ENCODE measurements around the gene NWD2.

The NWD2 gene

DNA sequence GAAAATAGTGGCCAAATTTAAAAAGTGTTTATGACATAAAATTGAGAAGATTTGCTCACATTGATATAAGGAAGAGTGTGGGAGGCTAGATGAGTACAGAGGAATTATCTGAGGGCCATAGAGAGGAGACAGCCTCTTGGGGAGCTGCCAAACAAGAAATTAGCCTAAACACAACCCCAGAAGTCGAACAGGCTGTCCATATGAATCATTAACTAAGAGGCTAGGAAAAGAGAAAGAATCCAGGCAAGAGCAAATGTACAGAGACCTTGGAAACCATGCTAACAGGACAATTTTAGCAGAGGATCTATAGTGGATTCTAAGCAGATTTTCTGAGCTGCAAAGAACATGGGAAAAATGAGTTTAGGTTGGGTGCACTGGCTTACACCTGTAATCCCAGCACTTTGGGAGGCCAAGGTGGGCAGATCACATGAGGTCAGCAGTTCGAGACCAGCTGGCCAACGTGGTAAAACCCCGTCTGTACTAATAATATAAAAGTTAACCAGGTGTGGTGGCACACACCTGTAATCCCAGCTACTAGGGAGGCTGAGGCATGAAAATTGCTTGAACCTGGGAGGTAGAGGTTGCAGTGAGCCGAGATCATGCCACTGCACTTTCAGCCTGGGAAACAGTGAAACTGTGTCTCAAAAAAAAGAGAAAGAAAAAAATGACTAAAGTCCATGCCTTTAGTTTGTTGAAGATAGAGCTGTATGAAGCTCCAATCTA is 76.1 kb downstream of the NWD2 start:
- Histone ChIP-seq H3K4me3 (ENCODE audit: low read length) (no peak overlapping the region), H3K9me3 (ENCODE audit: control insufficient read depth, low read length) (no peaks in the 10 kb centered on the region), H3K9ac (ENCODE audit: low read length) (no peak overlapping the region), H3K4me1 (ENCODE audit: control insufficient read depth, insufficient read depth, low read length) (no peaks in the 10 kb centered on the region), H3K27me3 (ENCODE audit: control insufficient read depth, insufficient read depth, low read length) (no peaks in the 10 kb centered on the region), H3K36me3 (ENCODE audit: control insufficient read depth, insufficient read depth, low read length) (no peaks in the 10 kb centered on the region)

- H3K9me3 ChIP-seq (ENCODE audit: control insufficient read depth, low read length): no peaks in the 10 kb centered on the region
- H3K4me1 ChIP-seq (ENCODE audit: control insufficient read depth, insufficient read depth, low read length): no peaks in the 10 kb centered on the region
- H3K4me3 ChIP-seq (ENCODE audit: low read length): no peak overlapping the region
- no peaks in the 10 kb centered on the region for H3K27me3 ChIP-seq (ENCODE audit: control insufficient read depth, insufficient read depth, low read length)
- no peak overlapping the region for H3K9ac ChIP-seq (ENCODE audit: low read length)
- H3K36me3 ChIP-seq (ENCODE audit: control insufficient read depth, insufficient read depth, low read length): no peaks in the 10 kb centered on the region
These were observed 77.6 kb downstream of the NWD2 start for GRCh38 chr4:37322122-37322521.

DNA sequence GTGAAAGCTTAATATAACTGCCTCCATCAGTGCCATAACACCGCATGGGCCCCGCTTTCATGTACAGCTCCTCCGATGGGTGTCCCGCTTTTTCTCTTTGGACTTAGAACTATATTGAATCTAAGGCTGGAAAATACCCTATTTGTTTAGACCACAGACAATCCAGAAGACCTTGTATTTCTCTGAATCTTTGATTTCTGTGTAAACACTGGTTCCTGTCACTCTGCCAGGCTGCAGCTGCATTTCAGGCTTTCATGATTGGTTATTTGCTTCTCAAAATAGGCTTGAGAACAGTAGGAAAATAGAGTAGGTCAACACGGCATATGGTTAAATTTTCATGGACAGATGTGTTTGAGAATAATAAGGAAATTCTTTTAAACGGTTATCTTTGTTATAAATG is 80.0 kb downstream of the NWD2 start:
- H3K4me1 ChIP-seq (ENCODE audit: control insufficient read depth, insufficient read depth, low read length): no peaks in the 10 kb centered on the region
- no peaks in the 10 kb centered on the region for H3K36me3 ChIP-seq (ENCODE audit: control insufficient read depth, insufficient read depth, low read length)
- no peak overlapping the region for H3K4me3 ChIP-seq (ENCODE audit: low read length)
- no peaks in the 10 kb centered on the region for H3K27me3 ChIP-seq (ENCODE audit: control insufficient read depth, insufficient read depth, low read length)
- H3K9ac ChIP-seq (ENCODE audit: low read length): no peak overlapping the region
- no peaks in the 10 kb centered on the region for H3K9me3 ChIP-seq (ENCODE audit: control insufficient read depth, low read length)

- H3K9ac ChIP-seq (ENCODE audit: low read length): no peak overlapping the region
- no peaks in the 10 kb centered on the region for H3K9me3 ChIP-seq (ENCODE audit: control insufficient read depth, low read length)
- no peaks in the 10 kb centered on the region for H3K36me3 ChIP-seq (ENCODE audit: control insufficient read depth, insufficient read depth, low read length)
- H3K4me3 ChIP-seq (ENCODE audit: low read length): no peak overlapping the region
- H3K4me1 ChIP-seq (ENCODE audit: control insufficient read depth, insufficient read depth, low read length): no peaks in the 10 kb centered on the region
- no peaks in the 10 kb centered on the region for H3K27me3 ChIP-seq (ENCODE audit: control insufficient read depth, insufficient read depth, low read length)
These were observed 82.3 kb downstream of the NWD2 start for GRCh38 chr4:37326852-37327251.

GRCh38 chr4:37338972-37339371 is 94.4 kb downstream of the NWD2 start:
- no peaks in the 10 kb centered on the region for H3K9me3 ChIP-seq (ENCODE audit: control insufficient read depth, low read length)

GRCh38 chr4:37358748-37359147 is 114.2 kb downstream of the NWD2 start:
- H3K9me3 ChIP-seq (ENCODE audit: control insufficient read depth, low read length): no peaks in the 10 kb centered on the region
- H3K9ac ChIP-seq (ENCODE audit: low read length): no peak overlapping the region

More at GRCh38 chr4:37338972-37339371, 94.4 kb downstream of the NWD2 start:
- H3K36me3 ChIP-seq (ENCODE audit: control insufficient read depth, insufficient read depth, low read length): no peaks in the 10 kb centered on the region
- no peak overlapping the region for H3K4me3 ChIP-seq (ENCODE audit: low read length)
- H3K4me1 ChIP-seq (ENCODE audit: control insufficient read depth, insufficient read depth, low read length): no peaks in the 10 kb centered on the region
- H3K9ac ChIP-seq (ENCODE audit: low read length): no peak overlapping the region
- H3K27me3 ChIP-seq (ENCODE audit: control insufficient read depth, insufficient read depth, low read length): no peaks in the 10 kb centered on the region

DNA sequence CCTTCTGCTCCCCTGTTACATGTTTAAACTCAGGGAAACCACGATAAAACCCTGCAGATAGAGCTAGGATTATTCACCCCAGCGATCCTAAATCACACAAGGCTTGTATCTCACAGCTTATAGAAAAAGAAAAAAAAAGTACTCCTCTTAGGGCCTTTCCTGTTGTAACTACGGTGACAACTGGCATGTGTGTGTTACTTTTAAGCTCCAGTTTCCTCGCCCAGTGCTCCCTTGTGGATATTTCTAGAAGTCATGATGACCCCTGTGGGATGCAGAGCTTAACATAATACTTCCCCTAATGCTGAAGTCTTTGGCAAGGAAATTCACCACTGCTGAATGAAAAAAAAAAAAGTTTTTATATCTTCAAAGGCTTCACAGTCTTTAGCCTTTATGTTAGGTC is 114.7 kb downstream of the NWD2 start:
- H3K9me3 ChIP-seq (ENCODE audit: control insufficient read depth, low read length): no peaks in the 10 kb centered on the region
- no peaks in the 10 kb centered on the region for H3K4me1 ChIP-seq (ENCODE audit: control insufficient read depth, insufficient read depth, low read length)
- H3K36me3 ChIP-seq (ENCODE audit: control insufficient read depth, insufficient read depth, low read length): no peaks in the 10 kb centered on the region
- H3K4me3 ChIP-seq (ENCODE audit: low read length): no peak overlapping the region
- no peaks in the 10 kb centered on the region for H3K27me3 ChIP-seq (ENCODE audit: control insufficient read depth, insufficient read depth, low read length)
- no peak overlapping the region for H3K9ac ChIP-seq (ENCODE audit: low read length)

More at GRCh38 chr4:37358748-37359147, 114.2 kb downstream of the NWD2 start:
- Histone ChIP-seq H3K36me3 (ENCODE audit: control insufficient read depth, insufficient read depth, low read length) (no peaks in the 10 kb centered on the region), H3K4me1 (ENCODE audit: control insufficient read depth, insufficient read depth, low read length) (no peaks in the 10 kb centered on the region), H3K27me3 (ENCODE audit: control insufficient read depth, insufficient read depth, low read length) (no peaks in the 10 kb centered on the region), H3K4me3 (ENCODE audit: low read length) (no peak overlapping the region)

DNA sequence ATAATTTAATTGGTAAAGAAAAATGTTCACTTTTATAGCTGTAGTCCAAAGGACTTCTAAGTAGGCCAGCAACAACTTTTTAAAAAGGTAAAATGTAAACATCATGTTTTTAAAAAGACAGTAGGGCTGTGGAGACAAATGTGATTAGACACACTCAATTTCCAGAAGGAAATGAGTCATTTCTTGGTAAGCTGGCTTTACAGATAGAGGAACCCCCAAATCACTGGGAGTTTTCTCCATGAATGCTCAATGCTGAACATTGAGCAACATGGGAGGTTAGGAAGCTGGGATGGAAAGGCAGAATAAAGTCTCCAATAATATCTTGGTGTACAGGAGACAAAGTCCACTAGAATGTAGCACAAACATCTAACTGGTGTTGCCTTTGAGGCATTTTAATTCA is 121.3 kb downstream of the NWD2 start:
- no peaks in the 10 kb centered on the region for H3K27me3 ChIP-seq (ENCODE audit: control insufficient read depth, insufficient read depth, low read length)
- H3K9me3 ChIP-seq (ENCODE audit: control insufficient read depth, low read length): no peaks in the 10 kb centered on the region
- H3K9ac ChIP-seq (ENCODE audit: low read length): no peak overlapping the region
- no peaks in the 10 kb centered on the region for H3K4me1 ChIP-seq (ENCODE audit: control insufficient read depth, insufficient read depth, low read length)
- H3K36me3 ChIP-seq (ENCODE audit: control insufficient read depth, insufficient read depth, low read length): no peaks in the 10 kb centered on the region
- no peak overlapping the region for H3K4me3 ChIP-seq (ENCODE audit: low read length)

DNA sequence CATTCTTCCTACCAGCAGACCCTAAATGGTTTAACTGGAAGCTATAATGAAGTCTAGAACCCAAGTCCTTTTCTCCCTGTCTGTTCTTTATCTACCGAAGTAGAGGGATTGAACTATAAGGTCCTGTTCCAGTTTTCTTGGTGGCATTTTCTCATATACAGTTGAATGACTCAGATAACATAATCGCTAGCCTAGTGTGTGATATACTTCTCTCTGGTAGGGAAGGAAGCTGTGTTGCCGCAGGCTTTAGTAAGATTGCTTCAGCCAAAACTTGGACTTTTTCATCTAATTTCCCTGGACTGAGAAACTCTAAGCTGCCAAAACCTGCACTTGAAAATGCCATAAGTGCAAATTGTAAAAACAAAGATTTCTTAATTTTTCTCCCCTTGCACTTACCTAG is 123.4 kb downstream of the NWD2 start:
- Histone ChIP-seq H3K4me3 (ENCODE audit: low read length) (no peak overlapping the region), H3K36me3 (ENCODE audit: control insufficient read depth, insufficient read depth, low read length) (no peaks in the 10 kb centered on the region), H3K9me3 (ENCODE audit: control insufficient read depth, low read length) (no peaks in the 10 kb centered on the region)

GRCh38 chr4:37370052-37370451 is 125.5 kb downstream of the NWD2 start:
- H3K27me3 ChIP-seq (ENCODE audit: control insufficient read depth, insufficient read depth, low read length): no peaks in the 10 kb centered on the region
- H3K36me3 ChIP-seq (ENCODE audit: control insufficient read depth, insufficient read depth, low read length): no peaks in the 10 kb centered on the region
- no peak overlapping the region for H3K4me3 ChIP-seq (ENCODE audit: low read length)
- H3K9ac ChIP-seq (ENCODE audit: low read length): no peak overlapping the region
- no peaks in the 10 kb centered on the region for H3K4me1 ChIP-seq (ENCODE audit: control insufficient read depth, insufficient read depth, low read length)
- no peaks in the 10 kb centered on the region for H3K9me3 ChIP-seq (ENCODE audit: control insufficient read depth, low read length)

More for the DNA sequence above, 123.4 kb downstream of the NWD2 start:
- Histone ChIP-seq H3K9ac (ENCODE audit: low read length) (no peak overlapping the region), H3K27me3 (ENCODE audit: control insufficient read depth, insufficient read depth, low read length) (no peaks in the 10 kb centered on the region), H3K4me1 (ENCODE audit: control insufficient read depth, insufficient read depth, low read length) (no peaks in the 10 kb centered on the region)

DNA sequence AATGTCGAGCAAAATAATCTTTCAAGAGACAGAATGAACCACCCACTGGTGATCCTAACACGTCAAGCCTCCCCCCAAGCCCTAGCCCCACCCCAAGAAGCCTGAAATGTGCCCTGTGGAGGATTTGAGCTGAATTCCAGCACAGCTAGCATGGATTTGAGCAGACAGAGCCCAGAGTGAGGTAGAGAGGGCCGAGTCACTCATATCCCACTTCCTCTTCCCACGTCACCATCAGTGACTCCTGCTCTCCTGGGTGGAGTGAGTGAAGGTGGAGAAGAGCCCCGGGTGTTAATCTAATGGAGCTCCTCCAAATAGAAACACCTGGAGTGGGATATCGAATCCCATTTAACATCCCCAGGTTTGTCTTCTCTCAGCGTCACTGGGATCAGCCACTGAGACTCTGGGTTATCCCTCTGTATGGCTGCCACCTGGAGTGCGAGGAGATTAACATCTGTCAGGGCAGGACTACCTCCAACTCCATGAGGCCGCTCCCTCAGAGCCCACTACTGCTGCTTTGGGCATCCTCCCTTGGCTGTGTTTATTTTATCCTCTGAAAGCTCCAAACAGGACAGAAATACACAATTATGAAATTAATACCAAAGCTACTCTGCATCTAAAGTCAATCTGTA is 136.6 kb downstream of the NWD2 start:
- H3K4me1 ChIP-seq (ENCODE audit: control insufficient read depth, insufficient read depth, low read length): no peaks in the 10 kb centered on the region

GRCh38 chr4:37383579-37384229 is 139.2 kb downstream of the NWD2 start:
- Histone ChIP-seq H3K27me3 (ENCODE audit: control insufficient read depth, insufficient read depth, low read length) (no peaks in the 10 kb centered on the region), H3K4me3 (ENCODE audit: low read length) (no peak overlapping the region), H3K4me1 (ENCODE audit: control insufficient read depth, insufficient read depth, low read length) (no peaks in the 10 kb centered on the region), H3K9me3 (ENCODE audit: control insufficient read depth, low read length) (no peaks in the 10 kb centered on the region), H3K9ac (ENCODE audit: low read length) (no peak overlapping the region), H3K36me3 (ENCODE audit: control insufficient read depth, insufficient read depth, low read length) (no peaks in the 10 kb centered on the region)

More for the DNA sequence above, 136.6 kb downstream of the NWD2 start:
- Histone ChIP-seq H3K9me3 (ENCODE audit: control insufficient read depth, low read length) (no peaks in the 10 kb centered on the region), H3K27me3 (ENCODE audit: control insufficient read depth, insufficient read depth, low read length) (no peaks in the 10 kb centered on the region), H3K4me3 (ENCODE audit: low read length) (no peak overlapping the region), H3K9ac (ENCODE audit: low read length) (no peak overlapping the region), H3K36me3 (ENCODE audit: control insufficient read depth, insufficient read depth, low read length) (no peaks in the 10 kb centered on the region)
